ENCODE measurements around the gene B4GALNT1. TPM values are rescaled to one million over a fixed set of nuclear protein-coding genes. Genes with fewer than 3 reads are reported as not detected.
"Not testable (repeated sequence)": the region's sequence is repeated elsewhere in the genome, so short reads cannot be mapped to it uniquely, and the experiment has no call there.

Gene B4GALNT1
- total RNA-seq, 2 donors from 2014 or later: 0.32 to 0.88 TPM

DNA sequence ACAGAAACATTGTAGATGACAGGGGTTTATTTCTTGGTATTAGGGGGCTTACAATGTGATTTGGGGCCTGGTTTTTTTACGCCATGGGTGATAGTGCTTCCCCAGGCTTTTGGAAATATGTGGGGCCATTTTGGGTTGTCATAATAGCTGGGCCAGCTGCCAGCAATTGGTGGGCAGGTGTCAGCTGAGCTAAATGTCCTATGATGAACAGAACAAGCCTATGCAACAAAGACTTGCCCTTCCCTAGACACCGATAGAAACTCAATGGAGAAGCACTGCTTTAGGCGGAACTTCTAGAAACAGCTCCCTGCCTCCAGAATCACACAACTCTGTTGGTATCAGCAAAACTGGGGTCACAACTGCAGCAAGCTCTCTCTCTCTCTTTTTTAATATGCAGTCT, 5.1 kb upstream of the B4GALNT1 start:
- H3K4me3 ChIP-seq: no peak overlapping the region
- H3K36me3 ChIP-seq: no peaks in the 10 kb centered on the region
- H3K9ac ChIP-seq (ENCODE audit: low read depth in 2 of 2, low read length in 2 of 2): no peak overlapping the region
- H3K27ac ChIP-seq: no peak overlapping the region
- H3K4me1 ChIP-seq: peaks cover 3% of the 10 kb centered on the region
- DNase-seq: no peak
- peaks cover 4% of the 10 kb centered on the region for H3K27me3 ChIP-seq
- H3K9me3 ChIP-seq: no peaks in the 10 kb centered on the region
- intact Hi-C loops (cut with DNase I): no loop called here
- TF ChIP-seq, protein P1, sequence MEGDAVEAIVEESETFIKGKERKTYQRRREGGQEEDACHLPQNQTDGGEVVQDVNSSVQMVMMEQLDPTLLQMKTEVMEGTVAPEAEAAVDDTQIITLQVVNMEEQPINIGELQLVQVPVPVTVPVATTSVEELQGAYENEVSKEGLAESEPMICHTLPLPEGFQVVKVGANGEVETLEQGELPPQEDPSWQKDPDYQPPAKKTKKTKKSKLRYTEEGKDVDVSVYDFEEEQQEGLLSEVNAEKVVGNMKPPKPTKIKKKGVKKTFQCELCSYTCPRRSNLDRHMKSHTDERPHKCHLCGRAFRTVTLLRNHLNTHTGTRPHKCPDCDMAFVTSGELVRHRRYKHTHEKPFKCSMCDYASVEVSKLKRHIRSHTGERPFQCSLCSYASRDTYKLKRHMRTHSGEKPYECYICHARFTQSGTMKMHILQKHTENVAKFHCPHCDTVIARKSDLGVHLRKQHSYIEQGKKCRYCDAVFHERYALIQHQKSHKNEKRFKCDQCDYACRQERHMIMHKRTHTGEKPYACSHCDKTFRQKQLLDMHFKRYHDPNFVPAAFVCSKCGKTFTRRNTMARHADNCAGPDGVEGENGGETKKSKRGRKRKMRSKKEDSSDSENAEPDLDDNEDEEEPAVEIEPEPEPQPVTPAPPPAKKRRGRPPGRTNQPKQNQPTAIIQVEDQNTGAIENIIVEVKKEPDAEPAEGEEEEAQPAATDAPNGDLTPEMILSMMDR (IDR thresholded peaks at IDR 0.05): no peak

- TF ChIP-seq, protein P1 (IDR thresholded peaks at IDR 0.05): no peak
- DNase-seq: no peak
- H3K9ac ChIP-seq (ENCODE audit: low read depth in 2 of 2, low read length in 2 of 2): no peak overlapping the region
- H3K4me3 ChIP-seq: no peak overlapping the region
- H3K27me3 ChIP-seq: peaks cover 10% of the 10 kb centered on the region
- H3K27ac ChIP-seq: no peak overlapping the region
- peaks cover 3% of the 10 kb centered on the region for H3K4me1 ChIP-seq
- H3K36me3 ChIP-seq: no peaks in the 10 kb centered on the region
- H3K9me3 ChIP-seq: no peaks in the 10 kb centered on the region
- intact Hi-C loops (cut with DNase I): no loop called here
Observed at GRCh38 chr12:57637364-57637763, 4.4 kb upstream of the B4GALNT1 start.

DNA sequence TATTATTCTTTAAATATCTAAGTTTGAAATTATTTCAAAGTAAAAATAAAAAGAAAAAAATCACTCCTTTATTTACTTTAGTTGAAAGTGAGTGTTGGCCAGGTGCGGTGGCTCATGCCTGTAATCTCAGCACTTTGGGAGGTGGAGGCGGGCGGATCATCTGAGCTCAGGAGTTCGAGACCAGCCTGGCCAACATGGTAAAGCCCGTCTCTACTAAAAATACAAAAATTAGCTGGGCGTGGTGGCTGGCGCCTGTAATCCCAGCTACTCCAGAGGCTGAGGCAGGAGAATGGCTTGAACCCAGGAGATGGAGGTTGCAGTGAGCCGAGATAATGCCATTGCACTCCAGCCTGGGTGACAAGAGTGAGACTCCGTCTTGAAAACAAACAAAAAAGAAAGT, 3.7 kb upstream of the B4GALNT1 start:
- H3K4me1 ChIP-seq; H3K9me3 ChIP-seq; H3K4me3 ChIP-seq; intact Hi-C loops (cut with DNase I); H3K9ac ChIP-seq (ENCODE audit: low read depth in 2 of 2, low read length in 2 of 2); DNase-seq; H3K36me3 ChIP-seq; H3K27ac ChIP-seq: not testable (repeated sequence)
- H3K27me3 ChIP-seq: peaks cover 16% of the 10 kb centered on the region

DNA sequence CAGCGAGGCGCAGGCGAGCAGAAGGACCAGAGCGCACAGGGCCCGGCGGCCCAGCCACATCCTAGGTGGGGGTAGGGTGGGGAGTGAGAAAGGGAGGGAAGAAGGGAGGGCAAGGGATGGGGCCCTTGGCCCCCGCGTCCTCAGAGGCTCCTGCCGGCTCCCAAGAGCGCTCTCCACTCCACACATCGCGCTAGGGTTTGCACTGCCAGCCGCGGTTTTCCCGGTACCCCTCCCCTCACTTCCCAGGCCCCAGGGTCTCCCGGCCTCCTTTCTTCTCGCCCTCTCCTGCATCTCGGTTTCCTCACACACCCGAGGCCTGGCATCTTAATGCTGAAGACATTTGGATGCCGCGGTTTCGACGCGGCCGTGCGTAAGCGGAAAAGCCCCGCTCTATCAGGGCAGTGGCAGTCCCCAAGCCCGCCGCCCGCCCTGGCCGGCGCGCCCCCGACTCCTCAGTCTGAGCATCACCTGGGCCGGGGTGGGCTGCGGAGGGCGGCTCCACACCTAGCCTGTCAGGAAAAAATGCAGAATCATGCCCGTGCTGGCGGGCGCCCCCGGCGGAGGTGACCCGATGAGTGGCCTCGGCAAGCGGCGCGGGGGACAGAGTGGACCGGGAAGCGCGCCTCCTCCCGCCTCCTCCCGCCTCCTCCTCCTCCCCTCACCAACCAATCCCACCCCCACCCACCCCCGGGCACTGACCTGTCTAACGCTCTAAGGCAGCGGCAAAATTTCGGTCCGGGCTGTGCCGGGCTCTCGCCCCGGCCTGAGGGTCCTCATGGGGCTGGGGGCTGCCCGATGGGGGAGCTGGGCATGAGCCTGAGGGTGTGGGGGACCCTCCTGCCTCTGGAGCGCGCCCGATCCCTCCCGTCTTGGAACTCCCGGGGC, 686 bp downstream of the B4GALNT1 start:
- Histone ChIP-seq H3K27ac (no peak overlapping the region), H3K36me3 (no peaks in the 10 kb centered on the region), H3K9ac (ENCODE audit: low read depth in 2 of 2, low read length in 2 of 2) (no peak overlapping the region), H3K9me3 (no peaks in the 10 kb centered on the region), H3K27me3 (peaks cover 50% of the 10 kb centered on the region), H3K4me3 (peak overlapping the region; percentile 40), H3K4me1 (peaks cover 3% of the 10 kb centered on the region)
- DNase-seq: no peak
- TF ChIP-seq, protein P1 (IDR thresholded peaks at IDR 0.05): no peak
- intact Hi-C loops (cut with DNase I): no loop called here

- H3K27ac ChIP-seq: no peak overlapping the region
- no peak overlapping the region for H3K4me3 ChIP-seq
Observed at GRCh38 chr12:57631566-57632072, 1.4 kb downstream of the B4GALNT1 start.

More at GRCh38 chr12:57631566-57632072, 1.4 kb downstream of the B4GALNT1 start:
- intact Hi-C loops (cut with DNase I): no loop called here
- Histone ChIP-seq H3K9me3 (no peaks in the 10 kb centered on the region), H3K9ac (ENCODE audit: low read depth in 2 of 2, low read length in 2 of 2) (no peak overlapping the region), H3K36me3 (no peaks in the 10 kb centered on the region), H3K4me1 (peaks cover 3% of the 10 kb centered on the region), H3K27me3 (peaks cover 56% of the 10 kb centered on the region)
- no peak for DNase-seq
- TF ChIP-seq, protein P1 (IDR thresholded peaks at IDR 0.05): no peak

Measured in colonic mucosa (tissue), 4 donors.